Cardiac fibroblast (primary cell): ENCODE data around the gene MRTFA.

Experiments used
- DNase-seq, 2 donors: peaks; one replicate each; pipeline versions ENCODE4 v3.0.0 to v3.0.0-alpha.2; 2010; ENCODE audit warnings: low read depth in 2 of 2
- H3K4me3 ChIP-seq, 2 donors: replicated peaks in 1 of 2; 1 replicate in 1 of 2; 2 replicates in 1 of 2; pipeline ENCODE4 v1.5.1; 2011; ENCODE audit warnings: low read depth in 2 of 2, low read length in 2 of 2, mild to moderate bottlenecking in 2 of 2, moderate library complexity in 1 of 2
- TF ChIP-seq, protein P1 (sequence below): IDR thresholded peaks from one replicate; pipeline ENCODE4 v1.5.1; 2011; ENCODE audit warnings: low read depth, mild to moderate bottlenecking, low read length, inconsistent platforms

The MRTFA gene

DNA sequence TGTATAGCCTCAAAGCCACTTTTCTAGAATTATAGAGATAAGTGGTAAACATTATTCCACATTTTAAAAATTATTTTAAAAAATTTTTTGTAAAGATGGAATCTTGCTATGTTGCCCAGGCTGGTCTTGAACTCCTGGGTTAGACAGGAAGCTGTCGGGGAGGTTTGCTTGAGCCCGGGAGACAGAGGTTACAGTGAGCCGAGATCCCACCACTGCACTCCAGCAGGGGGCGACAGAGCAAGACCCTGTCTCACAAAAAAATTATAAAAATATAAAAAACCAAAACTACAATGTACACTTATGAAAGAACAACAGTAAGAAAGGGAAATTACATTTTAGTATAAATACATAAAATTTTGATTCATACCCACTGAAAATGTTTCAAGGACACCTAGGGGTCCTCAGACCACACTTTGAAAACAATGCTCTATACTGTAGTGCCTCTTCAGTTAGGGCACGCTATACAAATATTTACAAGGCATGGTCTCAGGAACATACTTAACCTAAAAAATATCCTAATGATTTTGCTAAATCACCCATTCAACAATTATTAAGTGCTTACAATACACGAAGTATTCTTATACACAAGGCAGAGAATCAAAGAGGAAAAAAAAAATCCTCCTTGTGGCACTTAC lies 111.2 kb downstream of the MRTFA start:
- H3K4me3 ChIP-seq, result no peak overlapping the region
- peak; percentile 67 to 71 for DNase-seq
- TF ChIP-seq, protein P1, sequence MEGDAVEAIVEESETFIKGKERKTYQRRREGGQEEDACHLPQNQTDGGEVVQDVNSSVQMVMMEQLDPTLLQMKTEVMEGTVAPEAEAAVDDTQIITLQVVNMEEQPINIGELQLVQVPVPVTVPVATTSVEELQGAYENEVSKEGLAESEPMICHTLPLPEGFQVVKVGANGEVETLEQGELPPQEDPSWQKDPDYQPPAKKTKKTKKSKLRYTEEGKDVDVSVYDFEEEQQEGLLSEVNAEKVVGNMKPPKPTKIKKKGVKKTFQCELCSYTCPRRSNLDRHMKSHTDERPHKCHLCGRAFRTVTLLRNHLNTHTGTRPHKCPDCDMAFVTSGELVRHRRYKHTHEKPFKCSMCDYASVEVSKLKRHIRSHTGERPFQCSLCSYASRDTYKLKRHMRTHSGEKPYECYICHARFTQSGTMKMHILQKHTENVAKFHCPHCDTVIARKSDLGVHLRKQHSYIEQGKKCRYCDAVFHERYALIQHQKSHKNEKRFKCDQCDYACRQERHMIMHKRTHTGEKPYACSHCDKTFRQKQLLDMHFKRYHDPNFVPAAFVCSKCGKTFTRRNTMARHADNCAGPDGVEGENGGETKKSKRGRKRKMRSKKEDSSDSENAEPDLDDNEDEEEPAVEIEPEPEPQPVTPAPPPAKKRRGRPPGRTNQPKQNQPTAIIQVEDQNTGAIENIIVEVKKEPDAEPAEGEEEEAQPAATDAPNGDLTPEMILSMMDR, result peak; percentile 71

DNA sequence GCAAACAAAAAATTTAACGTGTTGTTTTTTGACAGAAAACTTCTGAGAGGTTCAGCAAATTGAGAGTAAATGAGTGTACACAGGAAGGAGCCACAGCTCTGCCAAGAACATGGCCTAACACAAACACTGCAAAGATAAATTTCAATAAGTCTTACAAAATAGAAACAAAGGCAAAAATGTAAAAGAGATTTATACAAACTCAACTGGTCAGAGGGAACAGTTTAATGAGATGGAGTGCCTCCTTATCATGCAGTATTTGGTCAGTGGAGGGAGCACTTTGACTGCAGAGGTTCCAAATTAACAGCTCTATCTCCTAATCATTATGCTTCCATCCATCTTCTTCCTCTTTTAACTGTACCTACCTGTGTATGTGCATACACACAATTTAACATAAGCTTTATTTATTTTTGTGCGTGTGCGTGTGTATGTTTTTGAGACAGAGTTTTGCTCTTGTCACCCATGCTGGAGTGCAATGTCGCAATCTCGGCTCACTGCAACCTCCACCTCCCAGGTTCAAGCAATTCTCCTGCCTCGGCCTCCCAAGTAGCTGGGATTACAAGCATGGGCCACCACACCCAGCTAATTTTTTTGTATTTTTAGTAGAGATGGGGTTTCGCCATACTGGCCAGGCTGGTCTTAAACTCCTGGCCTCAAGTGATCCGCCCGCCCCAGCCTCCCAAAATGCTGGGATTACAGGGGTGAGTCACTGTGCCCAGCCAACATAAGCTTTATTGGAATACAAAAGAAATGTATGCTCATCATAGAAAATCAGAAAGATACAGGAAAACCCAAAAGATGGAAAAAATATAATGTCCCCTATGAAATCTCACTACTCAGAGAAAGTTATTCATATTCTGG lies 111.9 kb downstream of the MRTFA start:
- no peak overlapping the region for H3K4me3 ChIP-seq
- TF ChIP-seq, protein P1, result peak; percentile 38
- DNase-seq, result peak; percentile 62 to 76

DNA sequence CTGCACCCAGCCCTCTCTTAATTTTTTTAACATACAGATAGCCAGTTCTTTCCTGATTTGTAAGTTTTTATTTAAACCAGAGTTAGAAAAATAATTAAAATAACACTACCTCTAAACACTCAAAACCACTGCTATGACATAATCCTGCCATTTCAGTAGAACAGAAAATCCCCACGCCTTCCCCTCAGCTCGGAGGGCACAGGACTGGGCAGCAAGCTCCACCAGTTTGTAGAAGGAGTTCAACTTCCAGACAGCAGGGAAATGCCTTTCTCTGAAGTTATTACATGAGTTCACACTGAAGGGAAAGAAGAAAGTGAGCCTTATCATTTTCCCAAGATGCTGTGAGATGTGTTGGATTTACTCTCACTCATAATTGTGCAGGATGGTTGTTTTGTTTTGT lies 114.4 kb downstream of the MRTFA start:
- H3K4me3 ChIP-seq, result no peak overlapping the region
- DNase-seq, result no peak
- TF ChIP-seq, protein P1, result no peak

DNA sequence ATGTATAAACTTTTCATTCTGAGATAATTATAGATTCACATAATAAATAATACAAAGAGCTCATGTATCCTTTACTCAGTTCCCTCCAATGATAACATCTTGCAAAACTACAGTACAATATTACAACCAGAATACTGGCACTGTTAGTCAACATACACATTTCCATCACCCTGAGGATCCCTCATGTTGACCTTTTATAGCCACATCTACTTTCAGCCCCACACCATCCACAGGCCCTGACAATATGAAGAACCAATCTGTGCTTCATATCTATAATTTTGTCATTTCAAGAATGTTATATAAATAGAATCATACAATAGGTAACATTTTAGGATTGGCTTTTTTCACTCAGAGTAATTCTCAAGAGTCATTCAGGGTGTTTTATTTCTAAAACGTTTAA lies 115.5 kb downstream of the MRTFA start:
- TF ChIP-seq, protein P1, result no peak
- H3K4me3 ChIP-seq, result no peak overlapping the region
- no peak for DNase-seq

DNA sequence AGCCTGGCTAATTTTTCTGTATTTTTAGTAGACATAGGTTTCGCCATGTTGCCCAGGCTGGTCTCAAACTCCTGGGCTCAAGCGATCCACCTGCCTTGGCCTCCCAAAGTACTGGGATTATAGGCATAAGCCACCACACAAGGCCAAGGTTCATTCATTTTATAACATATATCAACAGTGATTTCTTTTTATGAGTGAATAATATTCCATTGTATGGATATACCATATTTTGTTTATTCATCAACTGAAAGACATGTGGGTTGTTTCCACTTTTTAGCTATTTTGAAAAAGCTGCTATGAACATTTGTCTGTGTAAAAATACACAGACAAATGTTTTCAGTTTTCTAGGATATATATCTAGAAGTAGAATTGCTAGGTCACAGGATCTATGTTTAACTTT lies 116.0 kb downstream of the MRTFA start:
- no peak for DNase-seq
- TF ChIP-seq, protein P1, result no peak
- no peak overlapping the region for H3K4me3 ChIP-seq

DNA sequence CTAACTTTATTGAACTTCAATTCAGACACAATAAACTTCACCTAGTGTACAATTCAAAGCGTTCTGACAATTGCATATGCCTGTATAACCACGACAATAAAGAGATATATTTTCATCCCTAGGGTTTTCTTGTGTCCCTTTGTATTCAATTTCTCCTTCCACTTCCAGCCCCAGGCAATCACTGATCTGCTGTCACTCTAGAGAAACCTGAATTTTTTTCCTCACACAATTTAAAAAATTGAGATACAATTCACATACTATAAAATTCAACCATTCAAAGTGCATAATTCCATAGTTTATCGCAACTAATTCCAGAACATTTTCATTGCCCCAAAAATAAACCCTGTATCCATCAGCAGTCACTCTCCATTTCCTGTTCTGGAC lies 116.6 kb downstream of the MRTFA start:
- no peak for DNase-seq
- no peak overlapping the region for H3K4me3 ChIP-seq
- TF ChIP-seq, protein P1, result no peak
